SK-N-MC (cell line): ENCODE measurements around the gene ABRACL.

Experiments used
- DNase-seq: peaks from one replicate; pipeline ENCODE4 v3.0.0-alpha.2; 2011; ENCODE audit warnings: low read depth, low spot score
- H3K27ac ChIP-seq: fragments of 200-600 bp; sonication (generic); 2 replicates; pipeline ENCODE4 v1.5.1; 2016; ENCODE audit warnings: mixed run types
- H3K36me3 ChIP-seq: fragments of 200-600 bp; sonication (generic); 2 replicates; pipeline ENCODE4 v1.6.1; 2017; ENCODE audit warnings: antibody characterized with exemption, low read length, mixed read lengths; ENCODE audit not compliant: insufficient read depth
- H3K4me3 ChIP-seq: fragments of 200-600 bp; sonication (generic); 2 replicates; pipeline ENCODE4 v1.5.1; 2016
- H3K9ac ChIP-seq: fragments of 200-600 bp; sonication (generic); 2 replicates; pipeline ENCODE4 v1.8.0; 2017; ENCODE audit warnings: mixed run types, mixed read lengths; ENCODE audit not compliant: insufficient read length
- H3K9me3 ChIP-seq: fragments of 200-600 bp; sonication (generic); 2 replicates; pipeline ENCODE4 v1.6.1; 2017; ENCODE audit warnings: low read depth, mild to moderate bottlenecking, antibody characterized with exemption, low read length, moderate library complexity, mixed read lengths
- EZH2 ChIP-seq: fragments of 200-600 bp; sonication (generic); IDR thresholded peaks from one replicate; pipeline ENCODE4 v1.6.1; 2017; ENCODE audit warnings: antibody characterized with exemption
- FOXP2 ChIP-seq: optimal IDR thresholded peaks from 2 replicates; pipeline ENCODE3; 2011; ENCODE audit warnings: mild to moderate bottlenecking, moderate library complexity; ENCODE audit not compliant: insufficient read depth; ENCODE audit errors: extremely low read length, control extremely low read depth
- POLR2AphosphoS5 ChIP-seq: IDR thresholded peaks from 2 replicates; pipeline ENCODE4 v1.6.1; 2012; ENCODE audit warnings: mild to moderate bottlenecking, low read depth, low read length, borderline replicate concordance

ABRACL gene

GRCh38 chr6:139064981-139065665 is 36.6 kb downstream of the ABRACL start:
- TF ChIP-seq FOXP2 (no peak), POLR2AphosphoS5 (no peak), EZH2 (no peak)
- no peaks in the 10 kb centered on the region for H3K36me3 ChIP-seq
- H3K9me3 ChIP-seq, result no peaks in the 10 kb centered on the region
- no peak overlapping the region for H3K4me3 ChIP-seq
- H3K27ac ChIP-seq, result no peak overlapping the region
- no peak overlapping the region for H3K9ac ChIP-seq
- no peak for DNase-seq

- DNase-seq, result no peak
- Histone ChIP-seq H3K36me3 (no peaks in the 10 kb centered on the region), H3K9ac (no peak overlapping the region), H3K4me3 (no peak overlapping the region), H3K9me3 (no peaks in the 10 kb centered on the region), H3K27ac (no peak overlapping the region)
- TF ChIP-seq FOXP2 (no peak), POLR2AphosphoS5 (no peak), EZH2 (no peak)
Observed at GRCh38 chr6:139066080-139066479, 37.5 kb downstream of the ABRACL start.

GRCh38 chr6:139068846-139069245 is 40.3 kb downstream of the ABRACL start:
- H3K36me3 ChIP-seq, result no peaks in the 10 kb centered on the region
- H3K27ac ChIP-seq, result no peak overlapping the region
- H3K4me3 ChIP-seq, result no peak overlapping the region
- no peak overlapping the region for H3K9ac ChIP-seq
- no peak for TF ChIP-seq POLR2AphosphoS5
- DNase-seq, result no peak
- H3K9me3 ChIP-seq, result no peaks in the 10 kb centered on the region

- Histone ChIP-seq H3K9ac (no peak overlapping the region), H3K4me3 (no peak overlapping the region), H3K9me3 (no peaks in the 10 kb centered on the region), H3K36me3 (no peaks in the 10 kb centered on the region), H3K27ac (no peak overlapping the region)
- DNase-seq, result no peak
- no peak for TF ChIP-seq POLR2AphosphoS5
Observed at GRCh38 chr6:139073118-139073517, 44.6 kb downstream of the ABRACL start.

GRCh38 chr6:139079018-139079417 is 50.5 kb downstream of the ABRACL start:
- Histone ChIP-seq H3K9ac (no peak overlapping the region), H3K27ac (no peak overlapping the region), H3K4me3 (no peak overlapping the region), H3K36me3 (no peaks in the 10 kb centered on the region), H3K9me3 (no peaks in the 10 kb centered on the region)
- TF ChIP-seq EZH2 (no peak), FOXP2 (no peak), POLR2AphosphoS5 (no peak)
- no peak for DNase-seq

- DNase-seq, result no peak
- H3K9ac ChIP-seq, result no peak overlapping the region
Observed at GRCh38 chr6:139080255-139080920, 51.8 kb downstream of the ABRACL start.

GRCh38 chr6:139081471-139081870 is 52.9 kb downstream of the ABRACL start:
- TF ChIP-seq FOXP2 (no peak), POLR2AphosphoS5 (no peak), EZH2 (no peak)
- H3K27ac ChIP-seq, result no peak overlapping the region; the same call in 1 of the 2 replicates
- no peak for DNase-seq
- no peak overlapping the region for H3K9ac ChIP-seq
- H3K36me3 ChIP-seq, result no peaks in the 10 kb centered on the region
- H3K4me3 ChIP-seq, result no peak overlapping the region
- no peaks in the 10 kb centered on the region for H3K9me3 ChIP-seq

More at GRCh38 chr6:139080255-139080920, 51.8 kb downstream of the ABRACL start:
- H3K27ac ChIP-seq, result no peak overlapping the region
- TF ChIP-seq EZH2, result no peak
- TF ChIP-seq POLR2AphosphoS5, result no peak
- no peak for TF ChIP-seq FOXP2
- no peak overlapping the region for H3K4me3 ChIP-seq
- H3K9me3 ChIP-seq, result no peaks in the 10 kb centered on the region
- H3K36me3 ChIP-seq, result no peaks in the 10 kb centered on the region

GRCh38 chr6:139082370-139082769 is 53.8 kb downstream of the ABRACL start:
- Histone ChIP-seq H3K4me3 (no peak overlapping the region), H3K9ac (no peak overlapping the region), H3K27ac (no peak overlapping the region), H3K9me3 (no peaks in the 10 kb centered on the region), H3K36me3 (no peaks in the 10 kb centered on the region)
- no peak for DNase-seq
- TF ChIP-seq EZH2 (no peak), POLR2AphosphoS5 (no peak), FOXP2 (no peak)

- Histone ChIP-seq H3K9ac (no peak overlapping the region), H3K9me3 (no peaks in the 10 kb centered on the region), H3K27ac (no peak overlapping the region), H3K36me3 (no peaks in the 10 kb centered on the region), H3K4me3 (no peak overlapping the region)
- no peak for TF ChIP-seq FOXP2
- no peak for TF ChIP-seq POLR2AphosphoS5
- no peak for TF ChIP-seq EZH2
- DNase-seq, result no peak
Observed at GRCh38 chr6:139091826-139092225, 63.3 kb downstream of the ABRACL start.
